Bone marrow (tissue), 2 donors: ENCODE data around the gene PARP1.
"Not testable (repeated sequence)": the region's sequence is repeated elsewhere in the genome, so short reads cannot be mapped to it uniquely, and the experiment has no call there.

ENCODE experiments used
- DNase-seq, 2 donors: peaks; one replicate each; lab custom pipeline; 2025; lab: John Stamatoyannopoulos, UW

PARP1 gene

GRCh38 chr1:226407497-226408284 lies at the start of gene PARP1:
Gene PARP1 (minus strand): TSS chr1:226408093. CDS start chr1:226407929, 164 bp downstream.
- DNase-seq, result peak; percentile 69 to 83

- DNase-seq, result peak in 1 of 2 donors; percentile 19
Measured at GRCh38 chr1:226457307-226457712, 49.4 kb upstream of the PARP1 start.

GRCh38 chr1:226455843-226456242 lies 48.0 kb upstream of the PARP1 start:
- DNase-seq, result no peak

- DNase-seq, result no peak
Measured at GRCh38 chr1:226454349-226454748, 46.5 kb upstream of the PARP1 start.

- no peak for DNase-seq
Measured at GRCh38 chr1:226453015-226453704, 45.3 kb upstream of the PARP1 start.

GRCh38 chr1:226450688-226451087 lies 42.8 kb upstream of the PARP1 start:
- no peak for DNase-seq

GRCh38 chr1:226449823-226450222 lies 41.9 kb upstream of the PARP1 start:
- no peak for DNase-seq

- no peak for DNase-seq
Measured at GRCh38 chr1:226447932-226448665, 40.2 kb upstream of the PARP1 start.

- DNase-seq, result no peak
Measured at GRCh38 chr1:226446094-226446493, 38.2 kb upstream of the PARP1 start.

- no peak for DNase-seq
Measured at GRCh38 chr1:226444901-226445300, 37.0 kb upstream of the PARP1 start.

GRCh38 chr1:226443439-226443838 lies 35.5 kb upstream of the PARP1 start:
- DNase-seq, result no peak

- DNase-seq, result no peak
Measured at GRCh38 chr1:226443033-226443432, 35.1 kb upstream of the PARP1 start.

GRCh38 chr1:226441629-226442028 lies 33.7 kb upstream of the PARP1 start:
- DNase-seq, result no peak

- DNase-seq, result no peak
Measured at GRCh38 chr1:226440512-226440911, 32.6 kb upstream of the PARP1 start.

- DNase-seq, result no peak
Measured at GRCh38 chr1:226438007-226438406, 30.1 kb upstream of the PARP1 start.

GRCh38 chr1:226436855-226437491 lies 29.1 kb upstream of the PARP1 start:
- no peak for DNase-seq

- no peak for DNase-seq
Measured at GRCh38 chr1:226436472-226436854, 28.6 kb upstream of the PARP1 start.

- no peak for DNase-seq
Measured at GRCh38 chr1:226433341-226433720, 25.4 kb upstream of the PARP1 start.

GRCh38 chr1:226432586-226433340 lies 24.9 kb upstream of the PARP1 start:
- no peak for DNase-seq

- DNase-seq, result not testable (repeated sequence)
Measured at GRCh38 chr1:226431898-226432297, 24.0 kb upstream of the PARP1 start.

GRCh38 chr1:226429858-226430715 lies 22.2 kb upstream of the PARP1 start:
- DNase-seq, result no peak
